Upper lobe of left lung (tissue), 6 donors: Measurements from ENCODE around the gene FBLN1. TPM values are rescaled to one million over a fixed set of nuclear protein-coding genes. Genes with fewer than 3 reads are reported as not detected.

ENCODE experiments used
- ATAC-seq, 2 donors: fragments of 200-7000 bp; cut with Tn5 transposase; one replicate each; pipeline ENCODE4 v1.9.1; 2022; ENCODE audit warnings: mild to moderate bottlenecking in 2 of 2, moderate library complexity in 2 of 2; ENCODE audit not compliant: low FRiP score in 2 of 2
- DNase-seq, 2 donors: peaks; one replicate each; pipeline ENCODE4 v3.0.0-alpha.2; 2019 to 2020
- H3K27ac ChIP-seq, 4 donors: fragments of 200-600 bp; sonication (generic); one replicate each; pipeline ENCODE4 v1.5.1; 2016 to 2019
- H3K27me3 ChIP-seq, 4 donors: fragments of 200-600 bp; sonication (generic); one replicate each; pipeline ENCODE4 v1.5.1; 2017 to 2019
- H3K36me3 ChIP-seq, 4 donors: fragments of 200-600 bp; sonication (generic); one replicate each; pipeline ENCODE4 v1.5.1; 2016 to 2019
- H3K4me1 ChIP-seq, 4 donors: fragments of 200-600 bp; sonication (generic); one replicate each; pipeline ENCODE4 v1.5.1; 2018 to 2019
- H3K4me3 ChIP-seq, 4 donors: fragments of 200-600 bp; sonication (generic); one replicate each; pipeline ENCODE4 v1.5.1; 2017 to 2019; ENCODE audit warnings: mild to moderate bottlenecking in 2 of 4, moderate library complexity in 1 of 4
- H3K9me3 ChIP-seq, 4 donors: fragments of 200-600 bp; sonication (generic); one replicate each; pipeline ENCODE4 v1.5.1; 2018 to 2019
- EP300 ChIP-seq, 4 donors: sonication (generic); formaldehyde crosslinking; IDR thresholded peaks; one replicate each; pipeline ENCODE4 v1.5.1; 2017; ENCODE audit warnings: antibody characterized with exemption in 4 of 4, control low read depth in 2 of 4
- POLR2A ChIP-seq, 4 donors: fragments of 450-650 bp; IDR thresholded peaks; one replicate each; pipeline ENCODE4 v1.5.1; 2016 to 2017; ENCODE audit warnings: antibody characterized with exemption in 4 of 4, mild to moderate bottlenecking in 2 of 4
- POLR2AphosphoS5 ChIP-seq, 2 donors: sonication (generic); formaldehyde crosslinking; IDR thresholded peaks; one replicate each; pipeline ENCODE4 v1.5.1; 2017; ENCODE audit warnings: antibody characterized with exemption in 2 of 2
- WGBS, 2 donors: methylation state at CpG; one replicate each; pipeline ENCODE4 v1.1.5; 2017 to 2018; 5-methylcytosine and 5-hydroxymethylcytosine counted together
- total RNA-seq, 6 donors: library from RNA; depleted of rRNA in 4 of 6; stranded (reverse); fragments of >200 nt in 4 of 6; gene quantifications; one replicate each; pipeline versions ENCODE4 v1.1.0 to v1.2.1, GENCODE V29; 2016 to 2021
- TF ChIP-seq, protein P1 (sequence below), 6 experiments: fragments of 450-650 bp in 4 of 6; fragments of 200-600 bp in 2 of 6; sonication (generic) in 2 of 6; IDR thresholded peaks; one replicate each; pipeline ENCODE4 v1.5.1; 2016 to 2019; ENCODE audit warnings: antibody characterized with exemption in 6 of 6
- donor health status: DM: no; HTN: no; CAD: no; lungs with moderate emphysema.
- donor health status: DM: no; HTN: yes; CAD: no; lungs with severe emphysema.

Gene FBLN1
- total RNA-seq, 6 donors from 2014 or later, result 63.9 to 523 (median 207) TPM

DNA sequence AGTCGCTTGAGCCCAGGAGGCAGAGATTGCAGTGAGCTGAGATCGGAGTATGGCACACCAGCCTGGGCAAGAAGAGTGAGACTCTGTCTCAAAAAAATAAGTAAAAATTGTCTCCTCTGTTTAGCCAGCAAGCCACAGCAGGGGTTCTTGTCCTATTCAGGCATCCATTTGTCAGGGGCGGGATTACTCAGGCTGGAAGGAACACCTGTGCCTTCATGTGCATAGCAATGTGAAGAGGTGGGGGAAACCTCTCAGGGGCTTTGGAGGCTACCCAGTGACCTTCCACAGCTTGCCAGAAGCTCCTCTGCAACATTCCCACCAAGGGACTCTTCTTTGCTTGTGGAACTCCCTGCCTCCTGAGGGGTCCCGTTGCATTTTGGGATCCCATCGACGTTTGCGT lies 63.3 kb downstream of the FBLN1 start:
- ATAC-seq (no peak), DNase-seq (no peak)
- no peak overlapping the region for H3K27ac ChIP-seq
- no peak overlapping the region for H3K4me3 ChIP-seq
- H3K36me3 ChIP-seq, result peaks cover 0 to 4% (median 0%) of the 10 kb centered on the region in 4 donors
- peaks cover 0 to 4% (median 2%) of the 10 kb centered on the region in 4 donors for H3K9me3 ChIP-seq
- no peak for TF ChIP-seq POLR2AphosphoS5 (IDR thresholded peaks at IDR 0.05)
- TF ChIP-seq, protein P1, sequence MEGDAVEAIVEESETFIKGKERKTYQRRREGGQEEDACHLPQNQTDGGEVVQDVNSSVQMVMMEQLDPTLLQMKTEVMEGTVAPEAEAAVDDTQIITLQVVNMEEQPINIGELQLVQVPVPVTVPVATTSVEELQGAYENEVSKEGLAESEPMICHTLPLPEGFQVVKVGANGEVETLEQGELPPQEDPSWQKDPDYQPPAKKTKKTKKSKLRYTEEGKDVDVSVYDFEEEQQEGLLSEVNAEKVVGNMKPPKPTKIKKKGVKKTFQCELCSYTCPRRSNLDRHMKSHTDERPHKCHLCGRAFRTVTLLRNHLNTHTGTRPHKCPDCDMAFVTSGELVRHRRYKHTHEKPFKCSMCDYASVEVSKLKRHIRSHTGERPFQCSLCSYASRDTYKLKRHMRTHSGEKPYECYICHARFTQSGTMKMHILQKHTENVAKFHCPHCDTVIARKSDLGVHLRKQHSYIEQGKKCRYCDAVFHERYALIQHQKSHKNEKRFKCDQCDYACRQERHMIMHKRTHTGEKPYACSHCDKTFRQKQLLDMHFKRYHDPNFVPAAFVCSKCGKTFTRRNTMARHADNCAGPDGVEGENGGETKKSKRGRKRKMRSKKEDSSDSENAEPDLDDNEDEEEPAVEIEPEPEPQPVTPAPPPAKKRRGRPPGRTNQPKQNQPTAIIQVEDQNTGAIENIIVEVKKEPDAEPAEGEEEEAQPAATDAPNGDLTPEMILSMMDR (IDR thresholded peaks at IDR 0.05), result no peak
- no peak for TF ChIP-seq EP300 (IDR thresholded peaks at IDR 0.05)
- no peak for TF ChIP-seq POLR2A (IDR thresholded peaks at IDR 0.05)
- H3K27me3 ChIP-seq, result no peaks in the 10 kb centered on the region
- H3K4me1 ChIP-seq, result no peaks in the 10 kb centered on the region
- WGBS, 2 donors, result 91% methylated on average over 7 of the region's 7 CpGs

DNA sequence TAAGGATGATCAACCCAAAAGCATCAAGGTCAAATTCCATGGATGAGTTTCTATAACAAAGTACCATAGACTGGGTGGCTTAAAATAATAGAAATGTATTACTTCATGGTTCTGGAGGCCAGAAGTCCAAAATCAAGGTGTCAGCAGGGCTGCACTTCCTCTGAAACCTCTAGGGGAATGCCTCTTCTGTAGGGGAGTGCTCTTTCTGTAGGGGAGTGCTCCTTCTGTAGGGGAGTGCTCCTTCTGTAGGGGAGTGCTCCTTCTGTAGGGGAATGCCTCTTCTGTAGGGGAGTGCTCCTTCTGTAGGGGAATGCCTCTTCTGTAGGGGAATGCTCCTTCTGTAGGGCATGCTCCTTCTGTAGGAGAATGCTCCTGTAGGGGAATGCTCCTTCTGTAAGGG lies 65.5 kb downstream of the FBLN1 start:
- H3K4me1 ChIP-seq, result no peaks in the 10 kb centered on the region
- no peak for TF ChIP-seq POLR2AphosphoS5 (IDR thresholded peaks at IDR 0.05)
- TF ChIP-seq, protein P1 (IDR thresholded peaks at IDR 0.05), result no peak
- no peak for TF ChIP-seq POLR2A (IDR thresholded peaks at IDR 0.05)
- no peak for TF ChIP-seq EP300 (IDR thresholded peaks at IDR 0.05)
- no peaks in the 10 kb centered on the region for H3K27me3 ChIP-seq
- peaks cover 0 to 12% (median 6%) of the 10 kb centered on the region in 4 donors for H3K9me3 ChIP-seq
- H3K27ac ChIP-seq, result no peak overlapping the region
- DNase-seq (no peak), ATAC-seq (no peak)
- no peak overlapping the region for H3K4me3 ChIP-seq
- no peaks in the 10 kb centered on the region for H3K36me3 ChIP-seq

DNA sequence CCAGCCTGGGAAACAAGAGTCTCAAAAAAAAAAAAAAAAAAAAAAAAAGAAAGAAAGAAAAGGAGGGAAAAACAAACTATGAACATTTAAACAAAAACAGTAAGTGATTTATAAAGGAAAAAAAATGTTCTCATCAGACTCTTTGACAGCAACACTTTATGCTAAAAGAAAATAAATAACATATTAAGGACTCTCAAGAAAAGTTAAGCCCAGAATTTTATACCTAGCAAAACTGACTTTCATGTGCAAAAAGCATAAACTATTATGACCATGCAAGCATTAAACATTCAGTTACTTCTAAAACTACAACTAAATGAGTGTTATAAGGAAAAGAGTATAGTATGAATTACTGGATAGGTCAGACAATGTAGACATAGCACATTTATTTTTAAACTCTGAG lies 68.4 kb downstream of the FBLN1 start:
- no peak for DNase-seq
- TF ChIP-seq, protein P1 (IDR thresholded peaks at IDR 0.05), result no peak
- no peak for TF ChIP-seq POLR2AphosphoS5 (IDR thresholded peaks at IDR 0.05)
- no peak for TF ChIP-seq POLR2A (IDR thresholded peaks at IDR 0.05)
- TF ChIP-seq EP300 (IDR thresholded peaks at IDR 0.05), result no peak

DNA sequence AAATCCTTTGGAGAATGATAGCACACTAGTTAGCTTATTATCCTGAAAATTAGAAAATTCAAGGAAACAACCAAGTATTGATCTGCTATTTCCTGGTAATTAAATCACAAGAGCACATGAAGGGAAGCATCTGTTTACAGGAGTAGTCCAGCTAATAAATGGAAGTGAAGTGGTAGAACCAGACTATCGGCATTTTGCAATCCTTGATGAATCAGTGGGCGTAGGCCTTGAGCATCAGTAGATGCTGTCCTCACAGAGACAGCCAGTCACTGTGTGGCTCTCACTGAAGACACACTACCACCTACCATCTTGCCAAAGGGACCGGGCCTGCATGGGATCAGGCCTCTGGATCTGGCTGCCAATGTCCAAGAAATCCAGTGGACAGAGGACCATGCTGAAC lies 69.8 kb downstream of the FBLN1 start:
- peak in 1 of 2 donors; percentile 21 for ATAC-seq
- H3K36me3 ChIP-seq, result no peaks in the 10 kb centered on the region
- H3K9me3 ChIP-seq, result peaks cover 0 to 12% (median 6%) of the 10 kb centered on the region in 4 donors
- H3K27me3 ChIP-seq, result no peaks in the 10 kb centered on the region
- no peak for TF ChIP-seq POLR2AphosphoS5 (IDR thresholded peaks at IDR 0.05)
- TF ChIP-seq, protein P1 (IDR thresholded peaks at IDR 0.05), result no peak
- TF ChIP-seq EP300 (IDR thresholded peaks at IDR 0.05), result no peak
- TF ChIP-seq POLR2A (IDR thresholded peaks at IDR 0.05), result no peak
- H3K27ac ChIP-seq, result no peak overlapping the region
- no peak for DNase-seq
- H3K4me1 ChIP-seq, result no peaks in the 10 kb centered on the region
- 90 to 96% methylated on average over 3 of the region's 3 CpGs for WGBS, 2 donors
- no peak overlapping the region for H3K4me3 ChIP-seq

More for the DNA sequence above, 68.4 kb downstream of the FBLN1 start:
- H3K27me3 ChIP-seq, result no peaks in the 10 kb centered on the region
- H3K27ac ChIP-seq, result no peak overlapping the region
- peaks cover 0 to 12% (median 6%) of the 10 kb centered on the region in 4 donors for H3K9me3 ChIP-seq
- H3K36me3 ChIP-seq, result no peaks in the 10 kb centered on the region
- ATAC-seq, result no peak
- H3K4me3 ChIP-seq, result no peak overlapping the region
- no peaks in the 10 kb centered on the region for H3K4me1 ChIP-seq

DNA sequence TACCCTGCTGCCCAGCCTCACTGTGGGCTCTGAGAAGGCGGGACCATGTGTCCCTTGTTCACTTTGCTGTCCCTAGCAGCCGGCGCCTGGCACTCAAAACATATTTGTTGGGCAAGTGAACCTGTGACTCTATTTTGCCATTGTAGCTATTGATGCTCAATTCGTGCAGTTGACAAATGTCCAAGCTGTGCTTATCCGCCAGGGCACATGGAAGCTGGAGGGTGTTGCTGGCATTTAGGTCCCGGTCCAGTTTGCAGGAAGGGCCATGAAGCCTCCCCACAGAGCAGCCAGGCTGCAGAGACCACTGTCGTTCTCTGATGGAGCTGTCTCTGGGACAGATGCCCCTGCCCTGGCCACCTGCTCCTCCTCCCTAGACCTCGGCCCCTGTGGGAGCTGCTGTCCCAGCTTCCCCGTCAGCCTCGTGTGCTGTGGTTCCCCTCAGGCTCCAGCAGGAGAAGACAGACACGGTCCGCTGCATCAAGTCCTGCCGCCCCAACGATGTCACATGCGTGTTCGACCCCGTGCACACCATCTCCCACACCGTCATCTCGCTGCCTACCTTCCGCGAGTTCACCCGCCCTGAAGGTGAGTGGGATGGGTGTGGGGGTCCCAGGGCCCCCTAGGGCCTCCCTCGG lies 71.5 kb downstream of the FBLN1 start:
- Histone ChIP-seq H3K4me1 (peaks cover 2 to 5% (median 3%) of the 10 kb centered on the region in 4 donors), H3K27me3 (no peaks in the 10 kb centered on the region), H3K36me3 (peaks cover 0 to 6% (median 0%) of the 10 kb centered on the region in 4 donors), H3K27ac (no peak overlapping the region), H3K4me3 (no peak overlapping the region), H3K9me3 (peaks cover 0 to 12% (median 6%) of the 10 kb centered on the region in 4 donors)
- no peak for ATAC-seq
- TF ChIP-seq POLR2A (IDR thresholded peaks at IDR 0.05) (no peak), POLR2AphosphoS5 (IDR thresholded peaks at IDR 0.05) (no peak), EP300 (IDR thresholded peaks at IDR 0.05) (no peak)
- TF ChIP-seq, protein P1 (IDR thresholded peaks at IDR 0.05), result no peak
- WGBS, 2 donors, result 86 to 88% methylated on average over 15 to 23 of the region's 23 CpGs
- DNase-seq, result no peak
